22Rv1 (cell line): ENCODE data around the gene BBIP1.

Source experiments
- ZFX ChIP-seq: fragments of 450-650 bp; IDR thresholded peaks from 2 replicates; pipeline ENCODE4 v1.6.1; 2017; ENCODE audit warnings: antibody characterized with exemption, borderline replicate concordance
- TF ChIP-seq, protein P1 (sequence below): fragments of 450-650 bp; IDR thresholded peaks from 2 replicates; pipeline ENCODE4 v1.5.1; 2017; ENCODE audit warnings: mild to moderate bottlenecking

GRCh38 chr10:110914431-110914830 is 4.5 kb downstream of the BBIP1 start:
- TF ChIP-seq, protein P1, sequence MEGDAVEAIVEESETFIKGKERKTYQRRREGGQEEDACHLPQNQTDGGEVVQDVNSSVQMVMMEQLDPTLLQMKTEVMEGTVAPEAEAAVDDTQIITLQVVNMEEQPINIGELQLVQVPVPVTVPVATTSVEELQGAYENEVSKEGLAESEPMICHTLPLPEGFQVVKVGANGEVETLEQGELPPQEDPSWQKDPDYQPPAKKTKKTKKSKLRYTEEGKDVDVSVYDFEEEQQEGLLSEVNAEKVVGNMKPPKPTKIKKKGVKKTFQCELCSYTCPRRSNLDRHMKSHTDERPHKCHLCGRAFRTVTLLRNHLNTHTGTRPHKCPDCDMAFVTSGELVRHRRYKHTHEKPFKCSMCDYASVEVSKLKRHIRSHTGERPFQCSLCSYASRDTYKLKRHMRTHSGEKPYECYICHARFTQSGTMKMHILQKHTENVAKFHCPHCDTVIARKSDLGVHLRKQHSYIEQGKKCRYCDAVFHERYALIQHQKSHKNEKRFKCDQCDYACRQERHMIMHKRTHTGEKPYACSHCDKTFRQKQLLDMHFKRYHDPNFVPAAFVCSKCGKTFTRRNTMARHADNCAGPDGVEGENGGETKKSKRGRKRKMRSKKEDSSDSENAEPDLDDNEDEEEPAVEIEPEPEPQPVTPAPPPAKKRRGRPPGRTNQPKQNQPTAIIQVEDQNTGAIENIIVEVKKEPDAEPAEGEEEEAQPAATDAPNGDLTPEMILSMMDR, result no peak
- no peak for TF ChIP-seq ZFX
